H54 (cell line): ENCODE results near the gene CTDNEP1.

Experiments
- DNase-seq: peaks from one replicate; pipeline ENCODE4 v3.0.0; 2011; ENCODE audit warnings: low spot score, mixed read lengths; ENCODE audit not compliant: insufficient read length
- FAIRE-seq: peaks from 3 replicates; lab custom pipeline; 2011; peaks lifted over from hg19 to GRCh38; lab: Jason Lieb, UNC
- POLR2A ChIP-seq: IDR thresholded peaks from 2 replicates; pipeline ENCODE4 v1.6.1; 2011; ENCODE audit warnings: low read depth, mild to moderate bottlenecking, low read length

Gene CTDNEP1

GRCh38 chr17:7260651-7261378, 9.3 kb upstream of the CTDNEP1 start:
- no peak for FAIRE-seq
- TF ChIP-seq POLR2A: no peak
- no peak for DNase-seq

- no peak for TF ChIP-seq POLR2A
- FAIRE-seq: no peak
- DNase-seq: no peak
Observed at GRCh38 chr17:7260151-7260550, 8.6 kb upstream of the CTDNEP1 start.

GRCh38 chr17:7259555-7259889, 8.0 kb upstream of the CTDNEP1 start:
- no peak for TF ChIP-seq POLR2A
- DNase-seq (no peak), FAIRE-seq (no peak)

GRCh38 chr17:7258731-7259554, 7.4 kb upstream of the CTDNEP1 start:
- FAIRE-seq (no peak), DNase-seq (no peak)
- no peak for TF ChIP-seq POLR2A

- no peak for FAIRE-seq
- no peak for TF ChIP-seq POLR2A
Observed at GRCh38 chr17:7256766-7257456, 5.4 kb upstream of the CTDNEP1 start.

GRCh38 chr17:7254511-7254910, 3.0 kb upstream of the CTDNEP1 start:
- FAIRE-seq: no peak

More at GRCh38 chr17:7256766-7257456, 5.4 kb upstream of the CTDNEP1 start:
- DNase-seq: no peak

GRCh38 chr17:7253082-7253481, 1.5 kb upstream of the CTDNEP1 start:
- DNase-seq: no peak
- no peak for FAIRE-seq
- TF ChIP-seq POLR2A: no peak

More at GRCh38 chr17:7254511-7254910, 3.0 kb upstream of the CTDNEP1 start:
- DNase-seq: no peak
- no peak for TF ChIP-seq POLR2A

- FAIRE-seq: no peak
Observed at GRCh38 chr17:7252176-7253043, 876 bp upstream of the CTDNEP1 start, which contains the start of gene ELP5. Gene ELP5, plus strand, starts transcription at chr17:7252215. Its CDS starts 336 bp downstream, at chr17:7252551.

GRCh38 chr17:7250695-7251627, 573 bp downstream of the CTDNEP1 start:
- DNase-seq (no peak), FAIRE-seq (no peak)
- TF ChIP-seq POLR2A: no peak

More at GRCh38 chr17:7252176-7253043, 876 bp upstream of the CTDNEP1 start, which contains the start of gene ELP5:
- DNase-seq: peak; percentile 90
- peak; percentile 68 for TF ChIP-seq POLR2A

- DNase-seq (no peak), FAIRE-seq (no peak)
- TF ChIP-seq POLR2A: no peak
Observed at GRCh38 chr17:7249830-7250229, 1.7 kb downstream of the CTDNEP1 start.

GRCh38 chr17:7249214-7249613, 2.3 kb downstream of the CTDNEP1 start:
- FAIRE-seq (no peak), DNase-seq (no peak)
- TF ChIP-seq POLR2A: no peak

GRCh38 chr17:7248796-7249195, 2.7 kb downstream of the CTDNEP1 start:
- no peak for TF ChIP-seq POLR2A
- no peak for DNase-seq
- no peak for FAIRE-seq
